Suprapubic skin (tissue), 4 donors: Measurements from ENCODE around the gene DPYD. TPM values are rescaled to one million over a fixed set of nuclear protein-coding genes. Genes with fewer than 3 reads are reported as not detected.

Experiments used
- DNase-seq, 2 donors: peaks; one replicate each; pipeline ENCODE4 v3.0.0-alpha.2; 2019; ENCODE audit warnings: low spot score in 2 of 2
- H3K27ac ChIP-seq: fragments of 200-600 bp; sonication (generic); one replicate; pipeline ENCODE4 v1.5.1; 2019
- H3K27me3 ChIP-seq: fragments of 200-600 bp; sonication (generic); one replicate; pipeline ENCODE4 v1.5.1; 2019
- H3K36me3 ChIP-seq: fragments of 200-600 bp; sonication (generic); one replicate; pipeline ENCODE4 v1.5.1; 2019
- H3K4me1 ChIP-seq: fragments of 200-600 bp; sonication (generic); one replicate; pipeline ENCODE4 v1.5.1; 2019
- H3K4me3 ChIP-seq: fragments of 200-600 bp; sonication (generic); one replicate; pipeline ENCODE4 v1.5.1; 2019; ENCODE audit warnings: mild to moderate bottlenecking
- H3K9me3 ChIP-seq: fragments of 200-600 bp; sonication (generic); one replicate; pipeline ENCODE4 v1.5.1; 2019
- CTCF ChIP-seq, 2 donors: fragments of 200-600 bp in 1 of 2; fragments of 450-650 bp in 1 of 2; sonication (generic) in 1 of 2; IDR thresholded peaks; one replicate each; pipeline ENCODE4 v1.5.1; 2016 to 2019; ENCODE audit warnings: antibody characterized with exemption in 2 of 2, mild to moderate bottlenecking in 1 of 2, moderate library complexity in 1 of 2
- EP300 ChIP-seq: sonication (generic); formaldehyde crosslinking; IDR thresholded peaks from one replicate; pipeline ENCODE4 v1.6.1; 2017; ENCODE audit warnings: antibody characterized with exemption
- POLR2A ChIP-seq, 2 donors: fragments of 450-650 bp; IDR thresholded peaks; one replicate each; pipeline ENCODE4 v1.6.1; 2017; ENCODE audit warnings: antibody characterized with exemption in 2 of 2, mild to moderate bottlenecking in 2 of 2, moderate library complexity in 2 of 2
- POLR2AphosphoS5 ChIP-seq, 3 donors: sonication (generic); formaldehyde crosslinking; IDR thresholded peaks; one replicate each; pipeline ENCODE4 v1.6.1; 2017; ENCODE audit warnings: antibody characterized with exemption in 3 of 3
- WGBS: methylation state at CpG from one replicate; pipeline ENCODE4 v1.1.5; 2018; 5-methylcytosine and 5-hydroxymethylcytosine counted together
- total RNA-seq, 4 donors: library from RNA; depleted of rRNA; stranded (reverse); fragments of >200 nt; gene quantifications; one replicate each; pipeline ENCODE4 v1.1.0, GENCODE V29; 2016

Gene DPYD
- total RNA-seq, 4 donors from 2014 or later: 10.1 to 31.9 (median 11.6) TPM

- no peak for DNase-seq
- no peaks in the 10 kb centered on the region for H3K4me1 ChIP-seq
- TF ChIP-seq POLR2A (IDR thresholded peaks at IDR 0.05) (no peak), EP300 (no peak), CTCF (IDR thresholded peaks at IDR 0.05) (no peak), POLR2AphosphoS5 (IDR thresholded peaks at IDR 0.05) (no peak)
These were observed 583.4 kb downstream of the DPYD start for GRCh38 chr1:97337250-97338030.

GRCh38 chr1:97334454-97334853 lies 586.4 kb downstream of the DPYD start:
- no peak for TF ChIP-seq POLR2A (IDR thresholded peaks at IDR 0.05)
- no peak for TF ChIP-seq CTCF (IDR thresholded peaks at IDR 0.05)
- no peak for TF ChIP-seq POLR2AphosphoS5 (IDR thresholded peaks at IDR 0.05)
- no peak for TF ChIP-seq EP300
- Histone ChIP-seq H3K4me3 (no peak overlapping the region), H3K36me3 (no peaks in the 10 kb centered on the region), H3K9me3 (no peaks in the 10 kb centered on the region), H3K4me1 (no peaks in the 10 kb centered on the region), H3K27me3 (no peaks in the 10 kb centered on the region), H3K27ac (no peak overlapping the region)
- WGBS: 88% methylated on average over 4 of the region's 4 CpGs
- DNase-seq: no peak

More at GRCh38 chr1:97337250-97338030, 583.4 kb downstream of the DPYD start:
- no peak overlapping the region for H3K4me3 ChIP-seq
- no peaks in the 10 kb centered on the region for H3K27me3 ChIP-seq
- H3K9me3 ChIP-seq: no peaks in the 10 kb centered on the region
- H3K36me3 ChIP-seq: no peaks in the 10 kb centered on the region
- H3K27ac ChIP-seq: no peak overlapping the region
- 83% methylated on average over 6 of the region's 6 CpGs for WGBS

DNA sequence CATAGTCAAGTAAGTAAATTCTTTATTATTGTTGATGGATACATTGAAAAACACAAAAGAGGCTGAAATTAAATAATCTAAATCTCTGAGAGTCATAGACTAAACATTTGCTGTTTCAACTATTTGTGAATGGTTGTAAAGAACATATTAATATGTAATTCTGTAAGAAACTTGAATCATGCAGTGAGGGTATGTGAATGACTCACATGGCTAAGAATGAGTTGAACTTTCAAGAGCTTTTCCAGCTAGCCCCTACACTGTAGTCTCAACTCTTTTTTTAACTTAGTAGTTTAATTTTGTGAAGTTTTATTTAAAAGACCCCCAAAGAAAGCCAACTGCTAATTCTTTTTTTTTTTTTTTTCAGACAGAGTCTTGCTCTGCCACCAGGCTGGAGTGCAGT lies 588.1 kb downstream of the DPYD start:
- TF ChIP-seq POLR2AphosphoS5 (IDR thresholded peaks at IDR 0.05) (no peak), EP300 (no peak), POLR2A (IDR thresholded peaks at IDR 0.05) (no peak), CTCF (IDR thresholded peaks at IDR 0.05) (no peak)
- H3K27ac ChIP-seq: no peak overlapping the region

GRCh38 chr1:97331165-97331564 lies 589.7 kb downstream of the DPYD start:
- TF ChIP-seq EP300: no peak
- TF ChIP-seq POLR2A (IDR thresholded peaks at IDR 0.05): no peak
- TF ChIP-seq CTCF (IDR thresholded peaks at IDR 0.05): no peak
- no peak for TF ChIP-seq POLR2AphosphoS5 (IDR thresholded peaks at IDR 0.05)
- DNase-seq: no peak
- 95% methylated on average over 8 of the region's 8 CpGs for WGBS
- Histone ChIP-seq H3K36me3 (no peaks in the 10 kb centered on the region), H3K4me3 (no peak overlapping the region), H3K27ac (no peak overlapping the region), H3K27me3 (no peaks in the 10 kb centered on the region), H3K4me1 (no peaks in the 10 kb centered on the region), H3K9me3 (no peaks in the 10 kb centered on the region)

More for the DNA sequence above, 588.1 kb downstream of the DPYD start:
- Histone ChIP-seq H3K36me3 (no peaks in the 10 kb centered on the region), H3K4me3 (no peak overlapping the region), H3K4me1 (no peaks in the 10 kb centered on the region), H3K9me3 (no peaks in the 10 kb centered on the region), H3K27me3 (no peaks in the 10 kb centered on the region)
- DNase-seq: no peak

GRCh38 chr1:97314685-97315084 lies 606.1 kb downstream of the DPYD start:
- Histone ChIP-seq H3K27ac (no peak overlapping the region), H3K4me3 (no peak overlapping the region), H3K27me3 (no peaks in the 10 kb centered on the region), H3K9me3 (peaks cover 4% of the 10 kb centered on the region), H3K36me3 (no peaks in the 10 kb centered on the region), H3K4me1 (no peaks in the 10 kb centered on the region)
- no peak for DNase-seq
- no peak for TF ChIP-seq POLR2AphosphoS5 (IDR thresholded peaks at IDR 0.05)
- no peak for TF ChIP-seq EP300
- TF ChIP-seq POLR2A (IDR thresholded peaks at IDR 0.05): no peak
- TF ChIP-seq CTCF (IDR thresholded peaks at IDR 0.05): no peak
- 76% methylated on average over 4 of the region's 4 CpGs for WGBS
